Endothelial cell of umbilical vein (primary cell): ENCODE data around the gene GAB1.

Source experiments
- EZH2 ChIP-seq: IDR thresholded peaks from 2 replicates; pipeline ENCODE4 v1.6.1; 2012; ENCODE audit warnings: borderline replicate concordance, low read depth, mild to moderate bottlenecking, moderate library complexity, low read length, inconsistent platforms; ENCODE audit not compliant: severe bottlenecking
- MYC ChIP-seq: IDR thresholded peaks from one replicate; pipeline ENCODE4 v1.6.1; 2011; ENCODE audit warnings: mild to moderate bottlenecking, low read depth, low read length
- POLR2A ChIP-seq: IDR thresholded peaks from 2 replicates; pipeline ENCODE4 v1.6.1; 2012; ENCODE audit warnings: low read depth, mild to moderate bottlenecking, control low read depth, low read length
- TF ChIP-seq, protein P1 (sequence below), 2 donors: IDR thresholded peaks; 1 replicate in 1 of 2; 2 replicates in 1 of 2; pipeline ENCODE4 v1.5.1; 2011; ENCODE audit warnings: low read length in 2 of 2, mild to moderate bottlenecking in 2 of 2, moderate library complexity in 2 of 2, control low read depth in 1 of 2, inconsistent platforms in 1 of 2, low read depth in 1 of 2; ENCODE audit not compliant: insufficient read depth in 1 of 2; ENCODE audit errors: extremely low read depth in 1 of 2

DNA sequence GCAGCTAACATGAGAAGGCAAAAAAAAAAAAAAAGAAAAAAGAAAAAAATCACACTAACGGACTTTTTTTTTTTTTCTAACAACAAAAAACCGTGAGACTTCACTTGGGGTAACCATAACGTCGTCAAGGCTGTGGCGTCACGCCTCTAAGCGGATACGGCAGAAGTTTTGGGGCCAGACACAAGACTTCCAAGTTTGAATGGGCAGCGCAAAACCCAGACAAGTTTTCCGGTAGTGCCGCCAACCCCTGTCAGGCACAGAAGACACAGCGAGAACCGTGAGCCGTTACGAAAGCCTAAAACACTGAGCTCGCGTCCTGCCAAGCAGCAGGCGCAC lies 176.3 kb downstream of the GAB1 start:
- TF ChIP-seq EZH2 (no peak), POLR2A (no peak), MYC (no peak)
- TF ChIP-seq, protein P1, sequence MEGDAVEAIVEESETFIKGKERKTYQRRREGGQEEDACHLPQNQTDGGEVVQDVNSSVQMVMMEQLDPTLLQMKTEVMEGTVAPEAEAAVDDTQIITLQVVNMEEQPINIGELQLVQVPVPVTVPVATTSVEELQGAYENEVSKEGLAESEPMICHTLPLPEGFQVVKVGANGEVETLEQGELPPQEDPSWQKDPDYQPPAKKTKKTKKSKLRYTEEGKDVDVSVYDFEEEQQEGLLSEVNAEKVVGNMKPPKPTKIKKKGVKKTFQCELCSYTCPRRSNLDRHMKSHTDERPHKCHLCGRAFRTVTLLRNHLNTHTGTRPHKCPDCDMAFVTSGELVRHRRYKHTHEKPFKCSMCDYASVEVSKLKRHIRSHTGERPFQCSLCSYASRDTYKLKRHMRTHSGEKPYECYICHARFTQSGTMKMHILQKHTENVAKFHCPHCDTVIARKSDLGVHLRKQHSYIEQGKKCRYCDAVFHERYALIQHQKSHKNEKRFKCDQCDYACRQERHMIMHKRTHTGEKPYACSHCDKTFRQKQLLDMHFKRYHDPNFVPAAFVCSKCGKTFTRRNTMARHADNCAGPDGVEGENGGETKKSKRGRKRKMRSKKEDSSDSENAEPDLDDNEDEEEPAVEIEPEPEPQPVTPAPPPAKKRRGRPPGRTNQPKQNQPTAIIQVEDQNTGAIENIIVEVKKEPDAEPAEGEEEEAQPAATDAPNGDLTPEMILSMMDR (IDR thresholded peaks at IDR 0.05; ENCODE audit: extremely low read depth in 1 of 2, insufficient read depth in 1 of 2, low read depth in 1 of 2, low read length in 2 of 2) = no peak
